HCT116 (cell line): ENCODE results near the gene IL36RN. TPM values are rescaled to one million over a fixed set of nuclear protein-coding genes. Genes with fewer than 3 reads are reported as not detected.

Experiments used
- ATAC-seq: fragments of 200-7000 bp; cut with Tn5 transposase; 2 replicates; pipeline ENCODE4 v1.9.1; 2020; ENCODE audit warnings: mild to moderate bottlenecking, moderate library complexity
- BruUV-seq: library from RNA; stranded (reverse); fragments of 400-500 nt; replicated peaks from 2 replicates; lab custom pipeline; 2021; lab: Mats Ljungman, UMichigan
- CTCF ChIA-PET: fragments of 300-600 bp; sonication (Branson Sonifier 250); formaldehyde crosslinking; loops from one replicate; lab custom pipeline; 2021; ENCODE audit warnings: antibody characterized with exemption; lab: Charles Lee
- POLR2A ChIA-PET: fragments of 300-600, 350-600 bp; sonication (Branson Sonifier 250); formaldehyde crosslinking; loops from one replicate; lab custom pipeline; 2021; ENCODE audit warnings: antibody characterized with exemption; lab: Charles Lee
- RAD21 ChIA-PET, 2 experiments: fragments of 300-600 bp; sonication (Branson Sonifier 250); formaldehyde crosslinking; loops; one replicate each; lab custom pipeline; 2023; ENCODE audit warnings: low total read pairs in 2 of 2; ENCODE audit not compliant: uncharacterized antibody in 2 of 2, unreplicated experiment in 2 of 2, low non-redundant PET in 1 of 2; lab: Charles Lee
- DNase-seq: peaks from one replicate; pipeline ENCODE4 v3.0.0-alpha.2; 2010; ENCODE audit warnings: low read depth, low spot score
- H2AFZ ChIP-seq: fragments of 200-600 bp; shearing (Covaris generic), sonication (generic); 2 replicates; pipeline ENCODE4 v1.6.1; 2017; ENCODE audit warnings: low read depth, mixed run types, mixed read lengths, antibody characterized with exemption, low read length; ENCODE audit not compliant: poor library complexity, severe bottlenecking
- H3K27ac ChIP-seq: 2 replicates; pipeline ENCODE4 v1.5.1; 2012; ENCODE audit warnings: low read depth, low read length
- H3K27me3 ChIP-seq: fragments of 200-600 bp; sonication (generic); 2 replicates; pipeline ENCODE4 v1.6.1; 2016; ENCODE audit warnings: mixed run types, low read length, mixed read lengths; ENCODE audit not compliant: insufficient read depth
- H3K36me3 ChIP-seq, 2 experiments: fragments of 200-500 bp in 1 of 2; fragments of 200-600 bp in 1 of 2; sonication (Bioruptor generic) in 1 of 2; sonication (generic) in 1 of 2; 2 replicates each; pipeline versions ENCODE4 v1.5.1 to v1.6.1; 2014 to 2016; ENCODE audit warnings: low read length in 2 of 2, inconsistent platforms in 1 of 2, mixed read lengths in 1 of 2, mixed run types in 1 of 2; ENCODE audit not compliant: insufficient read depth in 2 of 2, control insufficient read depth in 1 of 2
- H3K4me1 ChIP-seq, 2 experiments: fragments of 200-600 bp in 1 of 2; sonication (generic) in 1 of 2; 2 replicates each; pipeline versions ENCODE4 v1.5.1 to v1.6.1; 2012 to 2017; ENCODE audit warnings: low read length in 2 of 2, inconsistent platforms in 1 of 2, mild to moderate bottlenecking in 1 of 2, mixed read lengths in 1 of 2, mixed run types in 1 of 2, moderate library complexity in 1 of 2; ENCODE audit not compliant: insufficient read depth in 2 of 2, control insufficient read depth in 1 of 2
- H3K4me2 ChIP-seq: fragments of 200-600 bp; sonication (generic); 2 replicates; pipeline ENCODE4 v1.6.1; 2017; ENCODE audit warnings: mixed run types, low read length, mixed read lengths
- H3K4me3 ChIP-seq, 2 experiments: fragments of 200-600 bp in 1 of 2; sonication (generic) in 1 of 2; replicated peaks in 1 of 2; 2 replicates each; pipeline ENCODE4 v1.5.1; 2011 to 2016; ENCODE audit warnings: low read length in 2 of 2, control low read depth in 1 of 2, low read depth in 1 of 2, mild to moderate bottlenecking in 1 of 2, mixed read lengths in 1 of 2, mixed run types in 1 of 2
- H3K79me2 ChIP-seq: fragments of 200-600 bp; sonication (generic); 2 replicates; pipeline ENCODE4 v1.6.1; 2017; ENCODE audit warnings: mild to moderate bottlenecking, mixed run types, low read length, moderate library complexity, mixed read lengths; ENCODE audit not compliant: insufficient read depth
- H3K9ac ChIP-seq: fragments of 200-600 bp; sonication (generic); 2 replicates; pipeline ENCODE4 v1.6.1; 2016; ENCODE audit warnings: low read length, mixed read lengths
- H3K9me2 ChIP-seq: fragments of 200-600 bp; sonication (generic), shearing (Covaris generic); 2 replicates; pipeline ENCODE4 v1.6.1; 2017; ENCODE audit warnings: mixed run types, mild to moderate bottlenecking, moderate library complexity; ENCODE audit not compliant: insufficient read depth
- H3K9me3 ChIP-seq, 2 experiments: fragments of 200-500 bp in 1 of 2; fragments of 200-600 bp in 1 of 2; sonication (Bioruptor generic) in 1 of 2; sonication (generic) in 1 of 2; 2 replicates each; pipeline ENCODE4 v1.6.1; 2014 to 2017; ENCODE audit warnings: low read length in 2 of 2, mixed read lengths in 2 of 2, inconsistent platforms in 1 of 2, low read depth in 1 of 2, mild to moderate bottlenecking in 1 of 2, mixed run types in 1 of 2, moderate library complexity in 1 of 2; ENCODE audit not compliant: control insufficient read depth in 1 of 2, insufficient read depth in 1 of 2
- H4K20me1 ChIP-seq: fragments of 200-600 bp; sonication (generic), shearing (Covaris generic); 2 replicates; pipeline ENCODE4 v1.6.1; 2017; ENCODE audit warnings: mixed run types, mild to moderate bottlenecking, moderate library complexity; ENCODE audit not compliant: insufficient read depth
- ATF3 ChIP-seq: IDR thresholded peaks from 2 replicates; pipeline ENCODE4 v1.6.1; 2012
- CEBPB ChIP-seq: IDR thresholded peaks from 2 replicates; pipeline ENCODE4 v1.6.1; 2012; ENCODE audit warnings: low read depth
- EGR1 ChIP-seq: IDR thresholded peaks from 2 replicates; pipeline ENCODE4 v1.6.1; 2012; ENCODE audit warnings: low read depth
- ELF1 ChIP-seq: IDR thresholded peaks from 2 replicates; pipeline ENCODE4 v1.6.1; 2012; ENCODE audit warnings: low read depth, borderline replicate concordance
- EZH2 ChIP-seq: fragments of 200-600 bp; sonication (generic); IDR thresholded peaks from 2 replicates; pipeline ENCODE4 v1.6.1; 2017; ENCODE audit warnings: antibody characterized with exemption, mixed run types
- EZH2phosphoT487 ChIP-seq: fragments of 200-600 bp; IDR thresholded peaks from 2 replicates; pipeline ENCODE4 v1.6.1; 2018; ENCODE audit warnings: antibody characterized with exemption, borderline replicate concordance
- FOSL1 ChIP-seq: IDR thresholded peaks from 2 replicates; pipeline ENCODE4 v1.6.1; 2012; ENCODE audit warnings: low read depth
- JUND ChIP-seq: IDR thresholded peaks from 2 replicates; pipeline ENCODE4 v1.6.1; 2012
- REST ChIP-seq: IDR thresholded peaks from 2 replicates; pipeline ENCODE4 v1.6.1; 2012; ENCODE audit warnings: low read depth
- SIN3A ChIP-seq: IDR thresholded peaks from 2 replicates; pipeline ENCODE4 v1.6.1; 2012; ENCODE audit warnings: low read depth
- SRF ChIP-seq: IDR thresholded peaks from 2 replicates; pipeline ENCODE4 v1.6.1; 2012; ENCODE audit warnings: low read depth
- ZBTB33 ChIP-seq: IDR thresholded peaks from 2 replicates; pipeline ENCODE4 v1.6.1; 2011; ENCODE audit warnings: mild to moderate bottlenecking, low read length, moderate library complexity; ENCODE audit not compliant: insufficient replicate concordance; ENCODE audit errors: extremely low read depth
- intact Hi-C: fragments of 100-400 bp; cut with micrococcal nuclease; formaldehyde crosslinking; loops from 2 replicates; pipeline ENCODE4 v1.10.0; 2022
- total RNA-seq: library from RNA; stranded (reverse); gene quantifications from one replicate; pipeline ENCODE4 v1.2.1, GENCODE V29; 2021; ENCODE audit not compliant: unreplicated experiment

Gene IL36RN
- total RNA-seq, 1 experiment from 2014 or later, result not detected

GRCh38 chr2:113068249-113068648, 9.3 kb downstream of the IL36RN start:
- Histone ChIP-seq H3K27ac (no peak overlapping the region), H3K4me3 (no peak overlapping the region), H4K20me1 (no peaks in the 10 kb centered on the region), H2AFZ (no peak overlapping the region), H3K79me2 (no peaks in the 10 kb centered on the region), H3K4me2 (no peak overlapping the region), H3K4me1 (peaks cover 0 to 6% of the 10 kb centered on the region in 2 experiments; a peak in 2 of 4 replicates), H3K9ac (no peak overlapping the region), H3K9me2 (no peaks in the 10 kb centered on the region), H3K9me3 (no peaks in the 10 kb centered on the region), H3K27me3 (no peaks in the 10 kb centered on the region), H3K36me3 (no peaks in the 10 kb centered on the region)
- intact Hi-C loops, result no loop called here
- DNase-seq (no peak), ATAC-seq (no peak)
- ChIA-PET POLR2A (no interaction called here), CTCF (interaction anchor here (1.2 kb wide), 1 partner anchor 10 kb away, joined by 5 read pairs; no protein-coding TSS in a partner anchor), RAD21 (no interaction called here)
- TF ChIP-seq ELF1 (no peak), EZH2 (no peak), EGR1 (no peak), SIN3A (no peak), ATF3 (no peak), SRF (no peak), JUND (no peak), FOSL1 (no peak), EZH2phosphoT487 (no peak), ZBTB33 (no peak), REST (no peak), CEBPB (no peak)
- no TSS peak for BruUV-seq
